Astrocyte (in vitro differentiated cells and primary cell): ENCODE measurements around the gene TCF19. TPM values are rescaled to one million over a fixed set of nuclear protein-coding genes. Genes with fewer than 3 reads are reported as not detected.

Source experiments
- DNase-seq: peaks from one replicate; pipeline ENCODE4 v3.0.0-alpha.2; 2010; ENCODE audit warnings: low read depth
- FAIRE-seq: peaks from 2 replicates; lab custom pipeline; 2011; peaks lifted over from hg19 to GRCh38; lab: Jason Lieb, UNC
- H2AFZ ChIP-seq: 2 replicates; pipeline ENCODE4 v1.6.0; 2012; ENCODE audit warnings: low read depth, low read length, inconsistent platforms
- H3K27ac ChIP-seq: 2 replicates; pipeline ENCODE4 v1.5.1; 2011; ENCODE audit warnings: low read depth, low read length, inconsistent platforms
- H3K27me3 ChIP-seq: 2 replicates; pipeline ENCODE4 v1.6.0; 2011; ENCODE audit warnings: low read length, inconsistent platforms; ENCODE audit not compliant: insufficient read depth
- H3K36me3 ChIP-seq: 2 replicates; pipeline ENCODE4 v1.5.1; 2011; ENCODE audit warnings: low read length, inconsistent platforms; ENCODE audit not compliant: insufficient read depth
- H3K4me1 ChIP-seq: 2 replicates; pipeline ENCODE4 v1.5.1; 2011; ENCODE audit warnings: low read length, inconsistent platforms; ENCODE audit not compliant: insufficient read depth
- H3K4me2 ChIP-seq: 2 replicates; pipeline ENCODE4 v1.6.0; 2012; ENCODE audit warnings: low read length, inconsistent platforms
- H3K4me3 ChIP-seq: 2 replicates; pipeline ENCODE4 v1.5.1; 2011; ENCODE audit warnings: low read depth, mild to moderate bottlenecking, low read length, inconsistent platforms; ENCODE audit not compliant: insufficient read depth
- H3K79me2 ChIP-seq: 2 replicates; pipeline ENCODE4 v1.6.0; 2012; ENCODE audit warnings: mild to moderate bottlenecking, low read length, inconsistent platforms; ENCODE audit not compliant: insufficient read depth
- H3K9ac ChIP-seq: 2 replicates; pipeline ENCODE4 v1.6.0; 2012; ENCODE audit warnings: mild to moderate bottlenecking, low read length, inconsistent platforms
- H3K9me3 ChIP-seq: 2 replicates; pipeline ENCODE4 v1.5.1; 2012; ENCODE audit warnings: low read depth, mild to moderate bottlenecking, low read length, inconsistent platforms; ENCODE audit not compliant: insufficient read depth
- H4K20me1 ChIP-seq: 2 replicates; pipeline ENCODE4 v1.6.0; 2012; ENCODE audit warnings: low read length, inconsistent platforms; ENCODE audit not compliant: insufficient read depth
- H3K27ac Mint-ChIP-seq: one replicate; pipeline ENCODE4 v1.8.0; 2021; ENCODE audit warnings: mild to moderate bottlenecking, mixed read lengths; ENCODE audit not compliant: unreplicated experiment
- H3K27me3 Mint-ChIP-seq: one replicate; pipeline ENCODE4 v1.8.0; 2021; ENCODE audit warnings: low read depth, mixed read lengths; ENCODE audit not compliant: unreplicated experiment
- H3K36me3 Mint-ChIP-seq: one replicate; pipeline ENCODE4 v1.8.0; 2021; ENCODE audit warnings: low read depth, mixed read lengths; ENCODE audit not compliant: unreplicated experiment
- H3K4me1 Mint-ChIP-seq: one replicate; pipeline ENCODE4 v1.8.0; 2021; ENCODE audit warnings: low read depth, mixed read lengths; ENCODE audit not compliant: unreplicated experiment
- H3K4me3 Mint-ChIP-seq: one replicate; pipeline ENCODE4 v1.8.0; 2021; ENCODE audit warnings: mild to moderate bottlenecking, moderate library complexity, mixed read lengths; ENCODE audit not compliant: unreplicated experiment
- H3K9me3 Mint-ChIP-seq: one replicate; pipeline ENCODE4 v1.8.0; 2021; ENCODE audit warnings: mild to moderate bottlenecking, mixed read lengths; ENCODE audit not compliant: unreplicated experiment
- CTCF ChIP-seq: IDR thresholded peaks from 2 replicates; pipeline ENCODE4 v1.5.1; 2011; ENCODE audit warnings: low read depth, mild to moderate bottlenecking, inconsistent platforms, low read length, moderate library complexity; ENCODE audit not compliant: insufficient read depth
- EZH2 ChIP-seq: IDR thresholded peaks from 2 replicates; pipeline ENCODE4 v1.6.1; 2012; ENCODE audit warnings: mild to moderate bottlenecking, low read length, inconsistent platforms; ENCODE audit not compliant: insufficient read depth
- total RNA-seq: library from RNA; stranded (reverse); gene quantifications from 2 replicates; pipeline ENCODE4 v1.2.1, GENCODE V29; 2021

The TCF19 gene
- total RNA-seq, 1 donor from 2014 or later = 2.5 TPM

GRCh38 chr6:31161216-31162126 is 3.1 kb downstream of the TCF19 start:
- peaks cover 16% of the 10 kb centered on the region for H3K79me2 ChIP-seq
- no peak for TF ChIP-seq CTCF
- no peak for TF ChIP-seq EZH2
- no peak overlapping the region for H3K4me2 ChIP-seq
- Mint-ChIP-seq H3K4me1 (peaks cover 2% of the 10 kb centered on the region), H3K27ac (no peak overlapping the region), H3K27me3 (peaks cover 11% of the 10 kb centered on the region), H3K9me3 (no peaks in the 10 kb centered on the region), H3K4me3 (no peak overlapping the region), H3K36me3 (peaks cover 3% of the 10 kb centered on the region)
- H3K9me3 ChIP-seq = no peaks in the 10 kb centered on the region
- H3K27ac ChIP-seq = no peak overlapping the region
- H3K9ac ChIP-seq = no peak overlapping the region
- FAIRE-seq (no peak), DNase-seq (no peak)
- no peak overlapping the region for H2AFZ ChIP-seq
- no peaks in the 10 kb centered on the region for H3K36me3 ChIP-seq
- no peaks in the 10 kb centered on the region for H4K20me1 ChIP-seq
- no peaks in the 10 kb centered on the region for H3K27me3 ChIP-seq
- peaks cover 13% of the 10 kb centered on the region for H3K4me1 ChIP-seq
- H3K4me3 ChIP-seq = no peak overlapping the region

GRCh38 chr6:31162463-31163165 is 4.2 kb downstream of the TCF19 start:
- H3K27me3 Mint-ChIP-seq = peaks cover 11% of the 10 kb centered on the region
- H3K4me3 Mint-ChIP-seq = no peak overlapping the region
- H3K4me1 ChIP-seq = peaks cover 8% of the 10 kb centered on the region
- H3K36me3 ChIP-seq = no peaks in the 10 kb centered on the region
- H3K4me2 ChIP-seq = no peak overlapping the region
- no peaks in the 10 kb centered on the region for H3K9me3 Mint-ChIP-seq
- peaks cover 3% of the 10 kb centered on the region for H3K36me3 Mint-ChIP-seq
- no peaks in the 10 kb centered on the region for H4K20me1 ChIP-seq
- no peak for DNase-seq
- no peak overlapping the region for H3K4me3 ChIP-seq
- H3K27ac ChIP-seq = no peak overlapping the region
- no peak overlapping the region for H2AFZ ChIP-seq
- FAIRE-seq = no peak
- H3K9ac ChIP-seq = no peak overlapping the region
- no peaks in the 10 kb centered on the region for H3K9me3 ChIP-seq
- peaks cover 12% of the 10 kb centered on the region for H3K79me2 ChIP-seq
- no peak for TF ChIP-seq EZH2
- no peak for TF ChIP-seq CTCF
- H3K27ac Mint-ChIP-seq = no peak overlapping the region
- no peaks in the 10 kb centered on the region for H3K27me3 ChIP-seq
- H3K4me1 Mint-ChIP-seq = peaks cover 2% of the 10 kb centered on the region
